NCI-H510A (cell line): ENCODE measurements around the gene TBC1D14.

Experiments
- DNase-seq: peaks from one replicate; lab custom pipeline; 2025; lab: John Stamatoyannopoulos, UW

The TBC1D14 gene

GRCh38 chr4:7023486-7023885 lies 113.9 kb downstream of the TBC1D14 start:
- DNase-seq: no peak

- DNase-seq: no peak
Observed at GRCh38 chr4:7023901-7024300, 114.3 kb downstream of the TBC1D14 start.

- no peak for DNase-seq
Observed at GRCh38 chr4:7024336-7024890, 114.8 kb downstream of the TBC1D14 start.

- DNase-seq: no peak
Observed at GRCh38 chr4:7025040-7025602, 115.5 kb downstream of the TBC1D14 start.

GRCh38 chr4:7026107-7026506 lies 116.5 kb downstream of the TBC1D14 start:
- no peak for DNase-seq

GRCh38 chr4:7027284-7027683 lies 117.7 kb downstream of the TBC1D14 start:
- DNase-seq: no peak

- no peak for DNase-seq
Observed at GRCh38 chr4:7027913-7028312, 118.3 kb downstream of the TBC1D14 start.

GRCh38 chr4:7029212-7029611 lies 119.6 kb downstream of the TBC1D14 start:
- DNase-seq: no peak

- no peak for DNase-seq
Observed at GRCh38 chr4:7029921-7030320, 120.3 kb downstream of the TBC1D14 start.

- DNase-seq: no peak
Observed at GRCh38 chr4:7030856-7031255, 121.2 kb downstream of the TBC1D14 start.

- no peak for DNase-seq
Observed at GRCh38 chr4:7031558-7032449, 122.2 kb downstream of the TBC1D14 start.

GRCh38 chr4:7032596-7032995 lies 123.0 kb downstream of the TBC1D14 start:
- DNase-seq: no peak

- DNase-seq: no peak
Observed at GRCh38 chr4:7034262-7035081, 124.8 kb downstream of the TBC1D14 start.

GRCh38 chr4:7037425-7037824 lies 127.8 kb downstream of the TBC1D14 start:
- no peak for DNase-seq

- no peak for DNase-seq
Observed at GRCh38 chr4:7040765-7041164, 131.1 kb downstream of the TBC1D14 start.

- DNase-seq: no peak
Observed at GRCh38 chr4:7041246-7041645, 131.6 kb downstream of the TBC1D14 start.

GRCh38 chr4:7041801-7042502 lies 132.3 kb downstream of the TBC1D14 start:
- DNase-seq: peak; percentile 53

- peak; percentile 92 for DNase-seq
Observed at GRCh38 chr4:7042503-7043283, 133.1 kb downstream of the TBC1D14 start.

- no peak for DNase-seq
Observed at GRCh38 chr4:7043284-7044136, 133.9 kb downstream of the TBC1D14 start, which contains the start of gene TADA2B. TSS of gene TADA2B (plus strand) at chr4:7043372. CDS start at chr4:7043580, 208 bp downstream.
